Activated CD4-positive, alpha-beta T cell treated with anti-CD3 and anti-CD28 coated beads, Interleukin-2, Interleukin-6, amounts not matched to agents 100 ng/mL and 50 ng/mL, durations not matched to agents 16 hours and 8 hours (primary cell): ENCODE results near the gene PDGFRB.
A peak's percentile ranks its signal among the peaks of the same experiment; 100 is the strongest.
"Not testable (repeated sequence)": the region's sequence is repeated elsewhere in the genome, so short reads cannot be mapped to it uniquely, and the experiment has no call there.

Experiments
- DNase-seq: peaks from one replicate; pipeline ENCODE4 v3.0.0-alpha.2; 2020

Gene PDGFRB

DNA sequence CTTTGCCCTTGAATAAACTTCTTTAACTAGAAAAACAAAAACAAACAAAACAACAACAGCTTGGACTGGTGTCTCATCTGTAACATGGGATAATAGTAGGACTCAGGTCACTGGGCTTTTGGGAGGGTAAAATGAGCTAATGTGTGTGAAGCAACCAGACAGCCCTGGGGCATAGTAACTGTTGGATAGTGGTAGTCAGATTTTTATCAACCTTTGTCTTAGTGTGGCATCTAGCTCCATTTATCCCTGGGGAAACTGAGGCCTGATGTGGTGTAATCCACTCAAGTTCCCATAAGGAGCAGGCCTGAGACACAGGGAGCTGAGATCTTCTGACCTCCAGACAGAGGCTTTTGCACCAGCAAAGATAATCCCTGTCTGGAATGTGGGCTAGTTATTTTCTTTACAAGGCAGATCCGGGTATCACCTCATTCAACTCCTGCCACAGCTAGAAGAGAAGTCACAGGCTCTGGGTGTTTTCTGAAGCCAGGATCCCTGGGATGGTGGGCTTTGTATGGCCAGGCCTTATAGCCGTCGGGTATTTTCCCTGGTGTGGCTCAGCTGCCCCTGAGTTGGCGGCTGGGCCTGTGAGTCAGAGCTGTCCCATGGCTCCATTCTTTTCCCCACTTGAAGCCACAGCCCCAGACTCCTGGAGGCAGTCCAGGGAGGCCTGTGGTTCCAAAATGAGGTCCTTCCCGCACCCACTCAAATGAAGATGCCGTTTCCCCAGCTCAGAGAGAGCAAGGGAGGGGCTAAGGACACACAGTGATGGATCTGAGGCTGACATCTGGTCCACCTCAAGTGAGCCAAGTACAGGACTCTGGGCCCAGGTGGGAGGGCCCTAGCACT, 43.2 kb downstream of the PDGFRB start:
- no peak for DNase-seq

DNA sequence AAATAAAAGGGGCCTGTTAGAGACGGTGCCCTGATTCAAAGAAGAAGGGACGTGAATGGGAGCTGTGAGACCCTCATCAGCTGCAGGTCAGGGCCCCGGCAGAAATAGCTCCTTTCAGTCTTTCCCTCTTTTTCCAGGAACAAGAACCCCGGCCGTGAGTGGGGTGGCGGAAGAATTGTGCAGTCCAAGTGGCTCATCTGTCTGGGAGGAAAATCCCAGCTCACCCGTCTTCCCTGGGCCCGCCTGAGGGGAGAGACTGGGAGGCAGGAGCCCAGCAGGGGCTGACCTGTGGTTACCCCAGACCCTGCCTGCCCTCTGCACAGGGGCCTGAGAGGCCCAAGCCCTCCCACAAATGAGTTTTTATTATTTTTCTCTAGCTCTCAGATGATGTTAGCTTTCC, 44.5 kb downstream of the PDGFRB start:
- no peak for DNase-seq

- DNase-seq: no peak
Measured at GRCh38 chr5:150109921-150110320, 45.7 kb downstream of the PDGFRB start.

GRCh38 chr5:150108711-150109514, 46.7 kb downstream of the PDGFRB start:
- no peak for DNase-seq

DNA sequence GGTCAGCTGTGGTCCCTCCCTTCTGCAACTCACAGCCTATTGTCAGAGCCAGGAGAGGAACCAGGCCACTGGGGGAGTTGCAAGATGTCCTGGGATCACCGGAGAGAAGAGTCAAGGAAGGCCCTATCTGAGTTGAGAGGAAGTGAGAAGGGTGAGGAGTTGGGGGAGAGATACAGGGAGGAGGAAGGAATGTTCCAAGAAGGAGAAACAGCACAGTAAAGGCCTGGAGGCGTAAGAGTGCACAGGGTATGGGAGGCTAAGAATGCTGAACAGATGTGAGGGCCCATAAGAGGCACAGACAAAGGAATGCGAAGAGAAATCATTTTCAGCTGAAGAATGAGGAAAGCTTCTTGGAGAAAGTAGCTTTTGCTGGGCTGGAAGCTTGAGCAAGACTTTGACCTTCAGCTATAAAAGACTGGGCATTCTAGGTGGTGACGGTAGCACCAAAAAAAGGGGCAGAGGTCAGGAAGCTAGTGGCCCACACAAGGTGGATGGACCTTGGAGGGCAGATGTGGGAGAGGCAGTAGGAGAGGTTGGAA, 47.7 kb downstream of the PDGFRB start:
- no peak for DNase-seq

DNA sequence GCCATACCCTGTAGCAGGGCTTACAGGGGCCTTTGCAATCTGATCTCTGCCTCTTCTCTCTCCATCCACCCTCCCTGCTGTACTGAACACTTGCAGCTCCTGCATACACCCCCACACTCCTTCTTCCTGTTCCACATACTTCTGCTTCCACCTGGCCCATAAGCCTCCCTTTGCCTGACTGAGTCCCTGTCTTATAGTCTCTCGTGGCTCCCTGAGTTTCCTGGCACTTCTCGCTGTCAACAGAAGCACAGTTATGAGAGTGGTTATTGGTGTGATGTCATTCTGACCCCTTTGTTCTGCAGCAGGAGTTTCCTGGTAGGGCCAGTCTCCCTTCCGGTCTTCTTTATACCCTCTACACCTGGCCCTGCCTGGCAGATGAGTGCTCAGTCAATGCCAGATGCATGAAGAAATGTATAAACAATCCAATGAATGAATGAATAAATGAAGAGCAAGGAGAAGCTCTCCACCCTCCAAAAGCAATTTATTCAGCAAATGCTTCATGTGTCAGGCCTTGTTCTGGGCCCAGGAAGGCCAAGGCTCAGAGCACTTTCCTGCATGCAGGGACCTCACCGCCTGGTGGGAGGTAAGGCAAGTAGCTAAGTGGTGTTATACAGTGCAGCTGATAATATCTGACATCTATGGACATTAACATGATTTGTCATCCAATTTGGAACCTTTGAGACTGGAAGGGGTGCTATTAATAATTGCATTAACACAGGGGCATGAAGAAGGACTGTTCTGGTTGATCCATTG, 48.8 kb downstream of the PDGFRB start:
- no peak for DNase-seq

DNA sequence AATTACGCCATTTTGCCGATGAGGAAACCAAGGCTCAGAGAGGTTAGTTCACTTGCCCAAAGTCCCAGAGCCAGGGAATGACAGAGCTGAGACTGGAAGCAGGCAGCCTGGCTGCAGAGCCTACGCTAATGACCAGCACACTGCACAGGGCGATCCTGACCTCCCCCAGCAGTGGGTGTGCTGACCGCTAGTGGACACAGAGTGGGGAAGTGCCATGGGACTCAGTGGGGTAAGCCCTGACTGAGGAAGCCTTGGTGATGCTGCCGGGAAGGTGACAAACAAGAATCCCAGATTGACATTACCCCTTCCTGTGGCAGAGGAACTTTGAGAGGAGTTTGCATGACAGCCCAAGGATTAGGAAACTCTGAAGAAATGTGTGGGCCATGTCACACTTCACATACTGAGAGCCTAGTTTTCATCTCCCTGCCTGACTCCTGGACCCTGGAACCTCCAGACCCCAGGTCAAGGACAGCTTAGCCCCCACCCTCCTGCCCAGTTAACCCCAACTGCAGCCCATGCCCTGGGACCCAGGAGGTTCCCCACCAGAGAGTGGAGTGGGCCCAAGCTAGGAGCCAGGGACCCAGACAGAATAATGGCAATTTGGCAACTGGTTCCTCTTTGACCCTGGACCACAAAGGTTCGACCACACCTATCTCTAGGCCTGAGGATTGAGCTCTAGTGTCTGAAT, 49.6 kb downstream of the PDGFRB start:
- DNase-seq: no peak

- DNase-seq: no peak
Measured at GRCh38 chr5:150104550-150104870, 51.1 kb downstream of the PDGFRB start.

GRCh38 chr5:150103678-150104549, 51.7 kb downstream of the PDGFRB start:
- DNase-seq: no peak

DNA sequence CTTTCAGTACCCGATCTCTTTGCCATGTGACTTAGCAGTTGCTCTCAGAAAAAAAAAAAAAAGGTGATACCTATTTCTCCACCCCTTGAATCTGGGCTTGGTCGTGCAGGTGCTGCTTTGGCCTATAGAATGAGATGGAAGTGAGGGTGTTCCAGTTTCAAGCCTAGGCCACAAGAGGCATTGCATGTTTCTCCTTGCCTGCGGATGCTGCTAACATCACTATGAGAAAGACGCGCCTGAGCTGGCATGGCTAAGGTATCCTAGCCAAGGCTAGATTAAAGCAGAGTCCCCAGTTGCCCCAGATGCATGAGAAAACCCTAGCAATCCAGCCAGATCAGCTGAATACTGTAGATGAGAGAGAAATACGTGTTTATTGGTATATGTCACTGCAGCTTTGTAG, 54.6 kb downstream of the PDGFRB start:
- DNase-seq: no peak

- DNase-seq: no peak
Measured at GRCh38 chr5:150097152-150097551, 58.5 kb downstream of the PDGFRB start.

- peak; percentile 33 for DNase-seq
Measured at GRCh38 chr5:150092159-150092787, 63.4 kb downstream of the PDGFRB start.

GRCh38 chr5:150085950-150086715, 69.5 kb downstream of the PDGFRB start, which contains the start of gene CSF1R:
TSS of gene CSF1R (minus strand) at chr5:150086554. CDS start at chr5:150086427, 127 bp downstream.
- DNase-seq: no peak

DNA sequence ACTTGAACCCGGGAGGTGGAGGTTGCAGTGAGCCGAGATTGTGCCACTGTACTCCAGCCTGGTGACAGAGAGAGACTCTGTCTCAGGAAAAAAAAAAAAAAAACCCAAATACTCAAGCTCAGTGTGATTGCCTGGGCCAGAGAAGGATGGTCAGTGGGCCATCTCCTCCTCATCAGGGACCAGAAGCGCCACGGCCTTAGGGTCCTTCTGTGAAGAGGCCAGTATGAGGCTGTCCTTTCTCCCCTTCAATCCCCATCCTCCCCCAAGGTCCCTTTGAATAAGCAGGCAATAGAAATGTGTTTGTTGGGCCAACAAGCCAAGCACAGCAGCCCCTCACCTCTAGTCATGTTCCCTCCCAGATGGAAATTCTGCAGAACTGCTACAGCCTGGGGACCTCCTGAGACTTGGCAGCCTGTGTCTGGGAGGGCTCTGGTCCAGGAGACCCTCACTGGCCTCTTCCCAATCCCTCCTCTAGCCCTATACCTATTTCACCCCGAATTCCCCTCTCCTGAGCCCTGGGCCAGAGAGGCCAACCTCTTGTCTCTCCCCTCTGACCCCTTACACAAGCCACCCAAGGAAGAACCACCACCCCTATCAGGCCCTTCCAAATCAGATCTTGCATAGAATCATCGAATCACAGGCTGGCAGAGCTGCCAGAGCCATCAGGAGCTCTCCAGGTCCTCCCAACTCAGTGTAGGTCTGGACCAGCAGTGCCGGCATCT, 70.3 kb downstream of the PDGFRB start:
- DNase-seq: no peak

DNA sequence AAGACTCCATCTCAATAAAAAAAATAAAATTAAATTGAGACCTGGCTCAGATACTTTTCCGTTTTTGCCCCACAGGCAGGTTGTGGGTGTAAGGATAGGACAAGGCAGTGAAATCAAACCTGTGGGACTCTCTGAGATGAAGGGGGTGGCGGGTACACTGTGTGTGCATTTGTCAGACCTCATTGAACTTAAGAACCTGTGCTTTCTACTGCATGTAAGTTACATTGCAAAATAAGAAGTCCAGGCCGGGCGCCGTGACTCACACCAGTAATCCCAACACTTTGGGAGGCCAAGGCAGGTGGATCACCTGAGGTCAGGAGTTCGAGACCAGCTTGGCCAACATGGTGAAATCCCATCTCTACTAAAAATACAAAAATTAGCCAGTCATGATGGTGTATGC, 70.9 kb downstream of the PDGFRB start:
- DNase-seq: not testable (repeated sequence)

GRCh38 chr5:150082889-150083288, 72.8 kb downstream of the PDGFRB start:
- no peak for DNase-seq

GRCh38 chr5:150082374-150082773, 73.3 kb downstream of the PDGFRB start:
- no peak for DNase-seq

DNA sequence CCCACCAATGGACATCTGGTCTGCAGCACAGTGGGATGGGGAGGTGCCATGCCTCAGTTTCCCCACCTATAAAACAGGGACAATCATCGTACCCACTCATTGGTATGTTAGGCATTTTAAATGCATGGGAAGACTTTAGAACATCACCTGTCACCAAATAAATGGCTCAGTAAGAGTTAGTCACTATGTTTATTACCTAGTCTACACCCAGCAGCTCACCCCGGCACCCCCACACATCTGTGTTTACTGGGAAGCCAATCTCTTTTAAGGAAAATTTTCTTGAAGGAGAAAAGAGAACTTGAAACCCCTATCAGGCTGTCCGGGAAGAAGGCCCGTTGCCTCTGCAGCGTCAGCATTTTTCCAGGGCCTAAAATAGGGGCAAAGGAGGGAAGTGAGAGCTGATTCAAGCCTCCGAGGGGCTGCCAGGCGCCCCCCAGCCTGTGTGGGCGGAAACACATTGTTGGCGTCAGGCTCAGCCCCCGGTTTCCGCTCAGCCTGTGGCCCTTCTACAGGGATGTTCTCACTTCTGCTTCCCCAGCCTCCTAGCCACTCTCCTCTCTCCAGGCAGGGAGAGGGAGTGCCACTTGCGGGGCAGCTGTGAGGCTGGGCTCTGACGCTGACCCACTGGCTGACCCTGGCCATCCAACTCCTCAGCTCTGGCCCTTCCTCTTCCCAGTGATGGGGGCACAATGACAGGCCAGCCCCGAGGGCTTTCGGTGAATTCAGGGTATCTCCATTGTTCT, 73.9 kb downstream of the PDGFRB start:
- no peak for DNase-seq
